Measurements from ENCODE around the gene RNF148.

RNF148 gene, protein sequence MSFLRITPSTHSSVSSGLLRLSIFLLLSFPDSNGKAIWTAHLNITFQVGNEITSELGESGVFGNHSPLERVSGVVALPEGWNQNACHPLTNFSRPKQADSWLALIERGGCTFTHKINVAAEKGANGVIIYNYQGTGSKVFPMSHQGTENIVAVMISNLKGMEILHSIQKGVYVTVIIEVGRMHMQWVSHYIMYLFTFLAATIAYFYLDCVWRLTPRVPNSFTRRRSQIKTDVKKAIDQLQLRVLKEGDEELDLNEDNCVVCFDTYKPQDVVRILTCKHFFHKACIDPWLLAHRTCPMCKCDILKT

GRCh38 chr7:122702872-122703510 lies at the start of gene RNF148:
TSS of gene RNF148 (minus strand) at chr7:122702922. CDS start at chr7:122702750, 172 bp downstream.
- TF ChIP-seq YY1 (IDR thresholded peaks at IDR 0.05; ENCODE audit: low read depth) (no peak), TEAD4 (IDR thresholded peaks at IDR 0.05) (no peak), RAD21 (IDR thresholded peaks at IDR 0.05; ENCODE audit: low read depth) (no peak), TAF1 (IDR thresholded peaks at IDR 0.05; ENCODE audit: low read depth) (no peak), CREB1 (IDR thresholded peaks at IDR 0.05; ENCODE audit: low read depth) (no peak), EP300 (IDR thresholded peaks at IDR 0.05; ENCODE audit: borderline replicate concordance) (no peak), EGR1 (IDR thresholded peaks at IDR 0.05) (no peak)
- TF ChIP-seq, protein P1, sequence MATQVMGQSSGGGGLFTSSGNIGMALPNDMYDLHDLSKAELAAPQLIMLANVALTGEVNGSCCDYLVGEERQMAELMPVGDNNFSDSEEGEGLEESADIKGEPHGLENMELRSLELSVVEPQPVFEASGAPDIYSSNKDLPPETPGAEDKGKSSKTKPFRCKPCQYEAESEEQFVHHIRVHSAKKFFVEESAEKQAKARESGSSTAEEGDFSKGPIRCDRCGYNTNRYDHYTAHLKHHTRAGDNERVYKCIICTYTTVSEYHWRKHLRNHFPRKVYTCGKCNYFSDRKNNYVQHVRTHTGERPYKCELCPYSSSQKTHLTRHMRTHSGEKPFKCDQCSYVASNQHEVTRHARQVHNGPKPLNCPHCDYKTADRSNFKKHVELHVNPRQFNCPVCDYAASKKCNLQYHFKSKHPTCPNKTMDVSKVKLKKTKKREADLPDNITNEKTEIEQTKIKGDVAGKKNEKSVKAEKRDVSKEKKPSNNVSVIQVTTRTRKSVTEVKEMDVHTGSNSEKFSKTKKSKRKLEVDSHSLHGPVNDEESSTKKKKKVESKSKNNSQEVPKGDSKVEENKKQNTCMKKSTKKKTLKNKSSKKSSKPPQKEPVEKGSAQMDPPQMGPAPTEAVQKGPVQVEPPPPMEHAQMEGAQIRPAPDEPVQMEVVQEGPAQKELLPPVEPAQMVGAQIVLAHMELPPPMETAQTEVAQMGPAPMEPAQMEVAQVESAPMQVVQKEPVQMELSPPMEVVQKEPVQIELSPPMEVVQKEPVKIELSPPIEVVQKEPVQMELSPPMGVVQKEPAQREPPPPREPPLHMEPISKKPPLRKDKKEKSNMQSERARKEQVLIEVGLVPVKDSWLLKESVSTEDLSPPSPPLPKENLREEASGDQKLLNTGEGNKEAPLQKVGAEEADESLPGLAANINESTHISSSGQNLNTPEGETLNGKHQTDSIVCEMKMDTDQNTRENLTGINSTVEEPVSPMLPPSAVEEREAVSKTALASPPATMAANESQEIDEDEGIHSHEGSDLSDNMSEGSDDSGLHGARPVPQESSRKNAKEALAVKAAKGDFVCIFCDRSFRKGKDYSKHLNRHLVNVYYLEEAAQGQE (IDR thresholded peaks at IDR 0.05; ENCODE audit: low read depth), result no peak

DNA sequence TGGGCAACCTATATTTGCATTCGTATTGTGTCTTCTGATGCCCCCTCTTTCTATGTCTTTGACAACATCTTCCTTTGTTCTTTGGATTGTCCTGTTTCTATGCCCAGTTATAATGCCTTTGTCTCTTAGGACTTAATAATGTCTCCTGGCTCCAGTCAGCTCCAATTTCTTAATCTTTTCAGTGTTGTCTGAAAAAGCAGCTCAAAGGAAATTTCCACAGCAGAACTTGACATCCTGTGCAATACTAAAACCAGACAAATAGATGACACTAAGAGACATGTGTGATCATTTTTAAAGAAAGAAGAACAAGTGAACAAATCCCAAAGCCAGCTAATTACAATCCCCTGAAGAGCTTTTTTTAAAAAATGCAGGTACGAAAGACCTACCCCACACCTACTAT lies 47.7 kb upstream of the RNF148 start:
- no peak for TF ChIP-seq EP300 (IDR thresholded peaks at IDR 0.05; ENCODE audit: borderline replicate concordance)
- no peak for TF ChIP-seq ZBTB7A (IDR thresholded peaks at IDR 0.05; ENCODE audit: low read depth)
- no peak for TF ChIP-seq CEBPB (IDR thresholded peaks at IDR 0.05)
- no peak for TF ChIP-seq EGR1 (IDR thresholded peaks at IDR 0.05)

- no peak for TF ChIP-seq ZBTB7A (IDR thresholded peaks at IDR 0.05; ENCODE audit: low read depth)
- no peak for TF ChIP-seq NFIC (IDR thresholded peaks at IDR 0.05)
- TF ChIP-seq, protein P1 (IDR thresholded peaks at IDR 0.05; ENCODE audit: low read depth), result no peak
- TF ChIP-seq TEAD4 (IDR thresholded peaks at IDR 0.05), result no peak
- no peak for TF ChIP-seq EP300 (IDR thresholded peaks at IDR 0.05; ENCODE audit: borderline replicate concordance)
- TF ChIP-seq TCF12 (IDR thresholded peaks at IDR 0.05; ENCODE audit: low read depth), result no peak
- TF ChIP-seq RAD21 (IDR thresholded peaks at IDR 0.05; ENCODE audit: low read depth), result no peak
- TF ChIP-seq YY1 (IDR thresholded peaks at IDR 0.05; ENCODE audit: low read depth), result no peak
- TF ChIP-seq TAF1 (IDR thresholded peaks at IDR 0.05; ENCODE audit: low read depth), result no peak
- no peak for TF ChIP-seq EGR1 (IDR thresholded peaks at IDR 0.05)
- TF ChIP-seq, protein P2, sequence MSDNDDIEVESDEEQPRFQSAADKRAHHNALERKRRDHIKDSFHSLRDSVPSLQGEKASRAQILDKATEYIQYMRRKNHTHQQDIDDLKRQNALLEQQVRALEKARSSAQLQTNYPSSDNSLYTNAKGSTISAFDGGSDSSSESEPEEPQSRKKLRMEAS (IDR thresholded peaks at IDR 0.05), result no peak
- TF ChIP-seq USF1 (IDR thresholded peaks at IDR 0.05), result no peak
- TF ChIP-seq FOXM1 (IDR thresholded peaks at IDR 0.05; ENCODE audit: borderline replicate concordance, low read depth), result no peak
- no peak for TF ChIP-seq CEBPB (IDR thresholded peaks at IDR 0.05)
- TF ChIP-seq CREB1 (IDR thresholded peaks at IDR 0.05; ENCODE audit: low read depth), result no peak
Observed at GRCh38 chr7:122748195-122748594, 45.5 kb upstream of the RNF148 start.

DNA sequence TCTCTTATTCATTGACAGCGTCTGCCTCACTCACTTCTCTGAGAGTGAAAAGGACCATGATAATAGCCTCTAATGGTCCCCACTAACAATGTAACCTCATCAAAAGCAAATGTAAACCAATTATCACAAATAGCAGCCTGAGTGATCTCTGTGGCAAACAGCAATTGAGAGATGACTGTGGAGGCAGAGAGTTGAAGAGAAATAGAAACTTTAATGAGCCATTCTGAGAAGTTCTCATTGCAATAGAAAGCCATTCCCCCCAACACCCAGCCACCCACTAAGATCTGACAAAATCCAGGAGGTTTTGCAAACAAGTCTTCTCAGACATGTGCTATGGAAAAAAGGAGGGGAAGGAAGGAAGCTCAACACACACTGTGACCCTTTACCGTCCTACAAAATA lies 44.2 kb upstream of the RNF148 start:
- TF ChIP-seq YY1 (IDR thresholded peaks at IDR 0.05; ENCODE audit: low read depth), result no peak
- TF ChIP-seq, protein P1 (IDR thresholded peaks at IDR 0.05; ENCODE audit: low read depth), result no peak

GRCh38 chr7:122743211-122743610 lies 40.5 kb upstream of the RNF148 start:
- TF ChIP-seq RAD21 (IDR thresholded peaks at IDR 0.05; ENCODE audit: low read depth) (no peak), TCF12 (IDR thresholded peaks at IDR 0.05; ENCODE audit: low read depth) (no peak), USF1 (IDR thresholded peaks at IDR 0.05) (no peak), TEAD4 (IDR thresholded peaks at IDR 0.05) (no peak), YY1 (IDR thresholded peaks at IDR 0.05; ENCODE audit: low read depth) (no peak), EP300 (IDR thresholded peaks at IDR 0.05; ENCODE audit: borderline replicate concordance) (no peak), NFIC (IDR thresholded peaks at IDR 0.05) (no peak), CREB1 (IDR thresholded peaks at IDR 0.05; ENCODE audit: low read depth) (no peak), FOXM1 (IDR thresholded peaks at IDR 0.05; ENCODE audit: borderline replicate concordance, low read depth) (no peak), ZBTB7A (IDR thresholded peaks at IDR 0.05; ENCODE audit: low read depth) (no peak), TAF1 (IDR thresholded peaks at IDR 0.05; ENCODE audit: low read depth) (no peak), CEBPB (IDR thresholded peaks at IDR 0.05) (no peak), EGR1 (IDR thresholded peaks at IDR 0.05) (no peak)
- TF ChIP-seq, protein P2 (IDR thresholded peaks at IDR 0.05), result no peak
- TF ChIP-seq, protein P1 (IDR thresholded peaks at IDR 0.05; ENCODE audit: low read depth), result no peak
